Measurements from ENCODE around the gene FAM241A. TPM values are rescaled to one million over a fixed set of nuclear protein-coding genes. Genes with fewer than 3 reads are reported as not detected.

Gene FAM241A
- total RNA-seq (2016; rRNA removed; fragmentation: Illumina TruSeq; extraction: Trizol), result 0.69 and 0.74 TPM in 2 replicates
- total RNA-seq (2016; cell fraction: cytosol; rRNA removed; fragmentation: Illumina TruSeq; extraction: Trizol; ENCODE audit: low read depth), result 0.26 and 0.30 TPM in 2 replicates
- total RNA-seq (2016; cell fraction: insoluble cytoplasmic fraction; rRNA removed; fragmentation: Illumina TruSeq; extraction: Trizol), result 0.59 and 0.67 TPM in 2 replicates
- 0.86 and 0.96 TPM in 2 replicates for total RNA-seq (2016; cell fraction: membrane; rRNA removed; fragmentation: Illumina TruSeq; extraction: Trizol)
- total RNA-seq (2016; cell fraction: nucleus; rRNA removed; fragmentation: Illumina TruSeq; extraction: Trizol), result 0.59 and 0.60 TPM in 2 replicates
- 0.61 and 0.71 TPM in 2 replicates for polyA plus RNA-seq (2011; rRNA removed)
- polyA plus RNA-seq (2011; cell fraction: cytosol; rRNA removed), result 0.25 and 0.51 TPM in 2 replicates
- polyA plus RNA-seq (2011; cell fraction: nucleus; rRNA removed), result 0.18 and 0.38 TPM in 2 replicates
- polyA plus RNA-seq (2012), result 1.4 and 1.7 TPM in 2 replicates
- 0.61 and 0.63 TPM in 2 replicates for polyA plus RNA-seq (2016; cell fraction: cytosol; fragmentation: Illumina TruSeq; extraction: Trizol; ENCODE audit: low read depth)
- 1.6 and 1.8 TPM in 2 replicates for polyA plus RNA-seq (2016; cell fraction: insoluble cytoplasmic fraction; fragmentation: Illumina TruSeq; extraction: Trizol; ENCODE audit: low read depth)
- 1.3 and 1.4 TPM in 2 replicates for polyA plus RNA-seq (2016; cell fraction: membrane; fragmentation: Illumina TruSeq; extraction: Trizol; ENCODE audit: low read depth)
- 1.5 and 1.8 TPM in 2 replicates for polyA plus RNA-seq (2016; cell fraction: nucleus; fragmentation: Illumina TruSeq; extraction: Trizol; ENCODE audit: insufficient read depth, low read depth)
- polyA minus RNA-seq (2011; rRNA and poly(A)+ RNA removed; ENCODE audit: low replicate concordance), result 0.32 and 1.2 TPM in 2 replicates
- polyA minus RNA-seq (2011; cell fraction: cytosol; rRNA and poly(A)+ RNA removed), result 0.26 and 0.49 TPM in 2 replicates
- polyA minus RNA-seq (2011; cell fraction: nucleus; rRNA and poly(A)+ RNA removed), result 1.0 and 1.1 TPM in 2 replicates
- Bru-seq, nascent RNA, result percentile 65 among the genes with signal in this experiment
- percentile 64 among the genes with signal in this experiment for BruChase-seq, experiment 1, labeled RNA remaining after a 6-hour chase
- BruChase-seq, experiment 2, labeled RNA remaining after a 2-hour chase, result percentile 57 among the genes with signal in this experiment
- long read RNA-seq, experiment 1, full-length matches to known transcripts, result 3 of 4 reads
- long read RNA-seq, experiment 1, partial matches to known transcripts, result 0 of 4 reads
- long read RNA-seq, experiment 1, other reads (novel, unspliced or antisense), result 1 of 4 reads
- long read RNA-seq, experiment 2, full-length matches to known transcripts, result 6 of 22 reads
- long read RNA-seq, experiment 2, partial matches to known transcripts, result 0 of 22 reads
- long read RNA-seq, experiment 2, other reads (novel, unspliced or antisense), result 16 of 22 reads

- ATAC-seq (peak; percentile 97), DNase-seq (ENCODE audit: low spot score) (peak; percentile 29), FAIRE-seq (no peak)
- no peaks in the 10 kb centered on the region for H3K36me3 ChIP-seq (replicated peaks in 1 of 2; ENCODE audit: control insufficient read depth in 1 of 2, insufficient read depth in 2 of 2, low read length in 2 of 2)
- peak within 1 kb of the TSS; percentile 33 for H2AFZ ChIP-seq (ENCODE audit: low read length)
- peak within 1 kb of the TSS; percentile 88 for H3K4me2 ChIP-seq (ENCODE audit: low read depth, low read length)
- no peaks in the 10 kb centered on the region for H4K20me1 ChIP-seq (ENCODE audit: insufficient read depth, low read length)
- no peaks in the 10 kb centered on the region for H3K9me3 ChIP-seq (ENCODE audit: low read length)
- POLR2A ChIA-PET, result no interaction called here
- peak within 1 kb of the TSS; percentile 70 to 99 (median 84) for H3K4me3 ChIP-seq (replicated peaks in 1 of 3; ENCODE audit: insufficient read depth in 1 of 3, low read depth in 2 of 3, low read length in 3 of 3)
- H3K4me1 ChIP-seq (ENCODE audit: insufficient read depth, low read length), result peaks cover 32% of the 10 kb centered on the region
- H3K27ac ChIP-seq (ENCODE audit: extremely low read length, insufficient read depth, low read length), result peak within 1 kb of the TSS; percentile 58
- under 1% methylated on average over 13 of the region's 70 CpGs for WGBS (ENCODE audit: low lambda C conversion rate)
- H3K79me2 ChIP-seq (ENCODE audit: insufficient read depth, low read length), result no peaks in the 10 kb centered on the region
- no TSS peak for BruUV-seq (replicated peaks)
- no peaks in the 10 kb centered on the region; a peak in 1 of 5 replicates for H3K27me3 ChIP-seq (ENCODE audit: control insufficient read depth in 1 of 2, insufficient read depth in 2 of 2, low read length in 2 of 2)
- intact Hi-C loops (cut with micrococcal nuclease; ENCODE audit: unreplicated experiment), result loop anchor here (1.0 to 2.0 kb wide), 2 partner anchors 33 to 90 kb away; no protein-coding TSS in a partner anchor
- CTCF ChIA-PET (ENCODE audit: low intra/inter-chr PET ratio, low total read pairs), result interaction anchor here (1.2 kb wide), 1 partner anchor 46 kb away, joined by 3 read pairs; no protein-coding TSS in a partner anchor
- in situ Hi-C loops (cut with HindIII; ENCODE audit: extremely low pct_ligation_motif_present, low pct_unique_long_range_greater_than_20kb), result no loop called here
- H3K9ac ChIP-seq (ENCODE audit: insufficient read depth, low read depth, low read length), result peak within 1 kb of the TSS; percentile 70
- TF ChIP-seq ZMYM4 (CRISPR knock-in tag; IDR thresholded peaks at IDR 0.05) (peak; percentile 53; the same call in 1 of the 2 replicates), SP1 (IDR thresholded peaks at IDR 0.05) (no peak), SP1 (CRISPR knock-in tag; IDR thresholded peaks at IDR 0.05) (peak; percentile 47; the same call in 1 of the 2 replicates), SOX13 (IDR thresholded peaks at IDR 0.05) (no peak), SOX13 (CRISPR knock-in tag; conservative IDR thresholded peaks at IDR 0.05 in 1 of 2, IDR thresholded peaks at IDR 0.05 in 1 of 2) (no peak), ZNF329 (CRISPR knock-in tag; IDR thresholded peaks at IDR 0.05; ENCODE audit: low read depth) (peak; percentile 30; the same call in 1 of the 2 replicates), SP5 (CRISPR knock-in tag; IDR thresholded peaks at IDR 0.05; ENCODE audit: borderline replicate concordance, low read depth) (peak; percentile 28; the same call in 1 of the 2 replicates), CTCF (CRISPR knock-in tag; IDR thresholded peaks at IDR 0.05) (peak; percentile 16; the same call in 1 of the 2 replicates), PRDM15 (CRISPR knock-in tag; IDR thresholded peaks at IDR 0.05) (no peak)
Measured at GRCh38 chr4:112145326-112145789, at the start of gene FAM241A. FAM241A (plus strand) TSS chr4:112145454; CDS start chr4:112145581, 127 bp downstream.

Measured in HepG2 (cell line).